ENCODE results near the gene AHSA1.

AHSA1 gene

GRCh38 chr14:77509366-77509765 is 51.5 kb downstream of the AHSA1 start:
- DNase-seq (ENCODE audit: low spot score): no peak

GRCh38 chr14:77511486-77512162 is 53.7 kb downstream of the AHSA1 start:
- DNase-seq (ENCODE audit: low spot score): no peak

GRCh38 chr14:77516126-77516525 is 58.2 kb downstream of the AHSA1 start:
- DNase-seq (ENCODE audit: low spot score): no peak
